ENCODE results near the gene PEX14.

PEX14 gene

DNA sequence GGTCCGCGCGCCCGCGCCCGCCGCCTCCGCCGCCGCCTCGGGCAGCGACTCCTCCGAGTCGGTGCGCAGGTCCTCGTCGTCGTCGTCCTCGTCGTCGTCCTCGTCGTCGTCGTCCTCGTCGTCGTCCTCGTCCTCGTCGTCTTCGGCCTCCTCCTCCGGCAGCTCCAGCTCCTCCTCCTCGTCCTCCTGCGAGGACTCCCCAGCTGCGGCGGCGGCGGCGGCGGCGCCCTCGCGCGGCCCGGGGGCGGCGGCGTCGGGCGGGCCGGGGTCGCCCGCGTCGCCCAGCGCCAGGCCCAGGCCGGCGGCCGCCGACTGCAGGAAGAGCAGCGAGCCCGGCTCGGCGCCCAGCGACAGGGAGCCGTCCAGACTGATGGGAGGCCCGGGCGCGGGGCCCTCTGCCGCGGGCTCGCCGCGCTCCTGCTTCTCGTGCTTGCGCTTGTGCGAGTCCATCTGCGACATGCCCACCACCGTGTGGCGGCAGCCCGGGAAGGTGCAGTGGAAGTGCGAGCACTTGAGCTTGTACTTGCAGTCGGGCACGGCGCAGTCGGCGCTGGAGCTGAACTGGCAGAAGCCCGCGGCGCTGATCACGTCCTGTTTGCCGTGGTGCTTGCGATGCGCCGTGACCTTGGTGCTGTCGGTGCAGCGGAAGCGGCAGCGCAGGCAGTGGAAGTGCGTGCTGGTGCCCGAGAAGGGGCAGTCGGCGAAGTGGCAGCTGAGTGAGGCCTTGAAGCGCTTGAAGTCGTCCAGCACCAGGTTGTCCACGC lies 164.4 kb downstream of the PEX14 start (continued):
- TF ChIP-seq, protein P1, sequence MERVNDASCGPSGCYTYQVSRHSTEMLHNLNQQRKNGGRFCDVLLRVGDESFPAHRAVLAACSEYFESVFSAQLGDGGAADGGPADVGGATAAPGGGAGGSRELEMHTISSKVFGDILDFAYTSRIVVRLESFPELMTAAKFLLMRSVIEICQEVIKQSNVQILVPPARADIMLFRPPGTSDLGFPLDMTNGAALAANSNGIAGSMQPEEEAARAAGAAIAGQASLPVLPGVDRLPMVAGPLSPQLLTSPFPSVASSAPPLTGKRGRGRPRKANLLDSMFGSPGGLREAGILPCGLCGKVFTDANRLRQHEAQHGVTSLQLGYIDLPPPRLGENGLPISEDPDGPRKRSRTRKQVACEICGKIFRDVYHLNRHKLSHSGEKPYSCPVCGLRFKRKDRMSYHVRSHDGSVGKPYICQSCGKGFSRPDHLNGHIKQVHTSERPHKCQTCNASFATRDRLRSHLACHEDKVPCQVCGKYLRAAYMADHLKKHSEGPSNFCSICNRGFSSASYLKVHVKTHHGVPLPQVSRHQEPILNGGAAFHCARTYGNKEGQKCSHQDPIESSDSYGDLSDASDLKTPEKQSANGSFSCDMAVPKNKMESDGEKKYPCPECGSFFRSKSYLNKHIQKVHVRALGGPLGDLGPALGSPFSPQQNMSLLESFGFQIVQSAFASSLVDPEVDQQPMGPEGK (CRISPR knock-in tag; IDR thresholded peaks at IDR 0.05; ENCODE audit: borderline replicate concordance) = no peak
- TF ChIP-seq SNAI2 (CRISPR knock-in tag; IDR thresholded peaks at IDR 0.05) (no peak), ESRRG (CRISPR knock-in tag; IDR thresholded peaks at IDR 0.05) (no peak), ZNF70 (CRISPR knock-in tag; IDR thresholded peaks at IDR 0.05) (no peak), ISL1 (CRISPR knock-in tag; IDR thresholded peaks at IDR 0.05) (no peak), RARB (CRISPR knock-in tag; IDR thresholded peaks at IDR 0.05) (no peak), ZNF8 (CRISPR knock-in tag; IDR thresholded peaks at IDR 0.05) (no peak), CSDC2 (CRISPR knock-in tag; IDR thresholded peaks at IDR 0.05) (no peak), ZC3H10 (CRISPR knock-in tag; IDR thresholded peaks at IDR 0.05) (no peak)

GRCh38 chr1:10639775-10640578 lies 165.2 kb downstream of the PEX14 start:
- no peak for TF ChIP-seq TSHZ2 (CRISPR knock-in tag; IDR thresholded peaks at IDR 0.05)
- TF ChIP-seq, protein P1 (CRISPR knock-in tag; IDR thresholded peaks at IDR 0.05; ENCODE audit: borderline replicate concordance) = no peak
- no peak for TF ChIP-seq ZNF8 (CRISPR knock-in tag; IDR thresholded peaks at IDR 0.05)
- no peak for TF ChIP-seq ARNTL (CRISPR knock-in tag; IDR thresholded peaks at IDR 0.05; ENCODE audit: borderline replicate concordance, low read depth)
- TF ChIP-seq PPARA (CRISPR knock-in tag; IDR thresholded peaks at IDR 0.05; ENCODE audit: borderline replicate concordance) = no peak
- no peak for TF ChIP-seq TCF4 (CRISPR knock-in tag; IDR thresholded peaks at IDR 0.05; ENCODE audit: borderline replicate concordance)
- TF ChIP-seq OSR1 (CRISPR knock-in tag; IDR thresholded peaks at IDR 0.05) = no peak
- ATAC-seq = peak; percentile 42

GRCh38 chr1:10640843-10641553 lies 166.2 kb downstream of the PEX14 start:
- peak; percentile 8; the same call in 2 of the 3 replicates for ATAC-seq
- TF ChIP-seq ZNF70 (CRISPR knock-in tag; IDR thresholded peaks at IDR 0.05) (no peak), ZC3H10 (CRISPR knock-in tag; IDR thresholded peaks at IDR 0.05) (no peak), ZFP3 (CRISPR knock-in tag; IDR thresholded peaks at IDR 0.05) (no peak), ZNF8 (CRISPR knock-in tag; IDR thresholded peaks at IDR 0.05) (no peak), TCF4 (CRISPR knock-in tag; IDR thresholded peaks at IDR 0.05; ENCODE audit: borderline replicate concordance) (no peak), BACH2 (CRISPR knock-in tag; IDR thresholded peaks at IDR 0.05; ENCODE audit: borderline replicate concordance) (no peak), ISL1 (CRISPR knock-in tag; IDR thresholded peaks at IDR 0.05) (no peak), TOX (CRISPR knock-in tag; IDR thresholded peaks at IDR 0.05; ENCODE audit: borderline replicate concordance) (no peak), SNAI2 (CRISPR knock-in tag; IDR thresholded peaks at IDR 0.05) (no peak)
- TF ChIP-seq, protein P1 (CRISPR knock-in tag; IDR thresholded peaks at IDR 0.05; ENCODE audit: borderline replicate concordance) = no peak
- TF ChIP-seq, protein P2, sequence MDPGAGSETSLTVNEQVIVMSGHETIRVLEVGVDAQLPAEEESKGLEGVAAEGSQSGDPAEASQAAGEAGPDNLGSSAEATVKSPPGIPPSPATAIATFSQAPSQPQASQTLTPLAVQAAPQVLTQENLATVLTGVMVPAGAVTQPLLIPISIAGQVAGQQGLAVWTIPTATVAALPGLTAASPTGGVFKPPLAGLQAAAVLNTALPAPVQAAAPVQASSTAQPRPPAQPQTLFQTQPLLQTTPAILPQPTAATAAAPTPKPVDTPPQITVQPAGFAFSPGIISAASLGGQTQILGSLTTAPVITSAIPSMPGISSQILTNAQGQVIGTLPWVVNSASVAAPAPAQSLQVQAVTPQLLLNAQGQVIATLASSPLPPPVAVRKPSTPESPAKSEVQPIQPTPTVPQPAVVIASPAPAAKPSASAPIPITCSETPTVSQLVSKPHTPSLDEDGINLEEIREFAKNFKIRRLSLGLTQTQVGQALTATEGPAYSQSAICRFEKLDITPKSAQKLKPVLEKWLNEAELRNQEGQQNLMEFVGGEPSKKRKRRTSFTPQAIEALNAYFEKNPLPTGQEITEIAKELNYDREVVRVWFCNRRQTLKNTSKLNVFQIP (CRISPR knock-in tag; IDR thresholded peaks at IDR 0.05; ENCODE audit: borderline replicate concordance, low read depth) = no peak

Data from SK-N-SH treated with all-trans-retinoic acid at 6 μM for 48 hours (cell line).